Measurements from ENCODE around the gene EIF3D. TPM values are rescaled to one million over a fixed set of nuclear protein-coding genes. Genes with fewer than 3 reads are reported as not detected.

Gene EIF3D
- total RNA-seq, 1 donor: 393 TPM

DNA sequence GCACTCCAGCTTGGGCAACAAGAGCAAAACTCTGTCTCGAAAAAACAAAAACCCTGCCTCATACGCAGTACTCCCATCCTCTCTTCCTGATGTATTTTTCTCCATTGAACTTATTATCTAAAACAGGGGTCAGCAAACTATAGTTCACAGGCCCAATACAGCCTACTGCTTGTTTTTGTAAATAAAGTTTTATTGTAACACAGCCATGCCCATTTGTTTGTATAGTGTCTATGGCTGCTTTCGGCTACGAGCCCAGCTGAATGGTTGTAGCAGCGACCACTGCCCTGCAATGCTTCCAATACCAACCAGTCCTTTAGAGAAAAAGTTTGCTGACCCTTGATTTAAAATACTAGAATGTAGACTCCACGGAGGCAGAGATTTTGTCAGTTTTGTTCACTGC is 53.6 kb downstream of the EIF3D start:
- Histone ChIP-seq H4K20me1 (ENCODE audit: insufficient read depth, low read length) (peaks cover 5% of the 10 kb centered on the region), H3K79me2 (ENCODE audit: insufficient read depth, low read length) (peaks cover 24% of the 10 kb centered on the region), H3K36me3 (ENCODE audit: insufficient read depth, low read length) (peaks cover 68% of the 10 kb centered on the region), H3K9me3 (ENCODE audit: low read depth, low read length) (no peaks in the 10 kb centered on the region), H3K4me3 (ENCODE audit: insufficient read depth, low read length) (no peak overlapping the region), H3K4me1 (ENCODE audit: insufficient read depth, low read length) (peaks cover 26% of the 10 kb centered on the region), H2AFZ (ENCODE audit: low read length) (no peak overlapping the region), H3K27me3 (ENCODE audit: insufficient read depth, low read length) (no peaks in the 10 kb centered on the region), H3K27ac (ENCODE audit: low read depth, low read length) (no peak overlapping the region), H3K4me2 (ENCODE audit: insufficient read depth, low read length) (no peak overlapping the region)
- TF ChIP-seq, protein P1, sequence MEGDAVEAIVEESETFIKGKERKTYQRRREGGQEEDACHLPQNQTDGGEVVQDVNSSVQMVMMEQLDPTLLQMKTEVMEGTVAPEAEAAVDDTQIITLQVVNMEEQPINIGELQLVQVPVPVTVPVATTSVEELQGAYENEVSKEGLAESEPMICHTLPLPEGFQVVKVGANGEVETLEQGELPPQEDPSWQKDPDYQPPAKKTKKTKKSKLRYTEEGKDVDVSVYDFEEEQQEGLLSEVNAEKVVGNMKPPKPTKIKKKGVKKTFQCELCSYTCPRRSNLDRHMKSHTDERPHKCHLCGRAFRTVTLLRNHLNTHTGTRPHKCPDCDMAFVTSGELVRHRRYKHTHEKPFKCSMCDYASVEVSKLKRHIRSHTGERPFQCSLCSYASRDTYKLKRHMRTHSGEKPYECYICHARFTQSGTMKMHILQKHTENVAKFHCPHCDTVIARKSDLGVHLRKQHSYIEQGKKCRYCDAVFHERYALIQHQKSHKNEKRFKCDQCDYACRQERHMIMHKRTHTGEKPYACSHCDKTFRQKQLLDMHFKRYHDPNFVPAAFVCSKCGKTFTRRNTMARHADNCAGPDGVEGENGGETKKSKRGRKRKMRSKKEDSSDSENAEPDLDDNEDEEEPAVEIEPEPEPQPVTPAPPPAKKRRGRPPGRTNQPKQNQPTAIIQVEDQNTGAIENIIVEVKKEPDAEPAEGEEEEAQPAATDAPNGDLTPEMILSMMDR (IDR thresholded peaks at IDR 0.05; ENCODE audit: extremely low read depth, low read depth, low read length): no peak
- DNase-seq (ENCODE audit: insufficient read length, low spot score, missing footprints): no peak

DNA sequence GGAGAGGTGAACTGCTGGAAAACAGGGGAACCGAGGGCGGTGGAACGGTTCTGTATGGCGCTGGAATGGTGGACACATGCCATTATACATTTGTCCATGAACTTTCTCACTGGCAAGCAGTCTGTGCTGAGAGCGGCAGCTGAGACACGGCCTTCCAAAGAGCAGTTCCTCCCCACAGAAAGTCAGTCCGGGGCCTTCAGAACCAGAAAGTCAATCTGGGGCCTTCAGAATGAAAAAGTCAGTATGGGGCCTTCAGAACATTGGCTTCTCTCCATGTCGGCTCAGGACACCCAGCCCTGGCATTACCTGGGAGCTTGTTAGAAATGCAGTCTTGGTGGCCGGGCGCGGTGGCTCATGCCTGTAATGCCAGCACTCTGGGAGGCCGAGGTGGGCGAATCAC is 56.3 kb downstream of the EIF3D start:
- TF ChIP-seq, protein P1 (IDR thresholded peaks at IDR 0.05; ENCODE audit: extremely low read depth, low read depth, low read length): no peak
- Histone ChIP-seq H4K20me1 (ENCODE audit: insufficient read depth, low read length) (peaks cover 5% of the 10 kb centered on the region), H3K4me2 (ENCODE audit: insufficient read depth, low read length) (no peak overlapping the region), H3K27me3 (ENCODE audit: insufficient read depth, low read length) (no peaks in the 10 kb centered on the region), H3K36me3 (ENCODE audit: insufficient read depth, low read length) (peaks cover 43% of the 10 kb centered on the region), H3K79me2 (ENCODE audit: insufficient read depth, low read length) (peaks cover 20% of the 10 kb centered on the region), H3K9me3 (ENCODE audit: low read depth, low read length) (no peaks in the 10 kb centered on the region), H3K4me1 (ENCODE audit: insufficient read depth, low read length) (peaks cover 44% of the 10 kb centered on the region), H2AFZ (ENCODE audit: low read length) (no peak overlapping the region), H3K27ac (ENCODE audit: low read depth, low read length) (peak overlapping the region; percentile 96), H3K4me3 (ENCODE audit: insufficient read depth, low read length) (no peak overlapping the region)
- no peak for DNase-seq (ENCODE audit: insufficient read length, low spot score, missing footprints)

DNA sequence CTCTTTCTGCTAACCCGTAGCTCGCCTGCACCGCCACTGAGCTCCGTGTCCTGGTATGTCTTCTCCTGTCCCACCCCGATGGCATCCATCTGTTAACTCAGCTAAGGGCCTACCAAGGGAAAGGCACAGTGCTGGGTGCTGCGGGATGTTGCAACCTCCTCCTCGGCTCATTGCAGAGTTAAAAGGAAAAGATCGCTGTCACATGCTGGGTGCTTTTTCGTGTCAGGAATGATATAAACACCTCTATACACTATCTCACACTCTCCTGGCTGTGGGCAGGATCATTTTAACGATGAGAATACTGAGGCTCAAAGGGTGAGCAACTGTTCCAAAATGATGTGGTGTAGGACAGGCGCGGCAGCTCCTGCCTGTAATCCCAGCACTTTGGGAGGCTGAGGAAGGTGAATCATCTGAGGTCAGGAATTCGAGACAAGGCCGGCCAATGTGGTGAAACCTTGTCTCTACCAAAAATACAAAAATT is 57.6 kb downstream of the EIF3D start:
- no peak overlapping the region for H2AFZ ChIP-seq (ENCODE audit: low read length)
- H3K4me1 ChIP-seq (ENCODE audit: insufficient read depth, low read length): peaks cover 56% of the 10 kb centered on the region
- peak overlapping the region; percentile 49 for H3K4me2 ChIP-seq (ENCODE audit: insufficient read depth, low read length)
- H3K9me3 ChIP-seq (ENCODE audit: low read depth, low read length): no peaks in the 10 kb centered on the region
- no peaks in the 10 kb centered on the region for H3K27me3 ChIP-seq (ENCODE audit: insufficient read depth, low read length)
- H3K4me3 ChIP-seq (ENCODE audit: insufficient read depth, low read length): no peak overlapping the region
- H3K36me3 ChIP-seq (ENCODE audit: insufficient read depth, low read length): peaks cover 33% of the 10 kb centered on the region
- TF ChIP-seq, protein P1 (IDR thresholded peaks at IDR 0.05; ENCODE audit: extremely low read depth, low read depth, low read length): no peak
- H4K20me1 ChIP-seq (ENCODE audit: insufficient read depth, low read length): peaks cover 5% of the 10 kb centered on the region
- peak overlapping the region; percentile 96 for H3K27ac ChIP-seq (ENCODE audit: low read depth, low read length)
- H3K79me2 ChIP-seq (ENCODE audit: insufficient read depth, low read length): peaks cover 19% of the 10 kb centered on the region
- no peak for DNase-seq (ENCODE audit: insufficient read length, low spot score, missing footprints)

DNA sequence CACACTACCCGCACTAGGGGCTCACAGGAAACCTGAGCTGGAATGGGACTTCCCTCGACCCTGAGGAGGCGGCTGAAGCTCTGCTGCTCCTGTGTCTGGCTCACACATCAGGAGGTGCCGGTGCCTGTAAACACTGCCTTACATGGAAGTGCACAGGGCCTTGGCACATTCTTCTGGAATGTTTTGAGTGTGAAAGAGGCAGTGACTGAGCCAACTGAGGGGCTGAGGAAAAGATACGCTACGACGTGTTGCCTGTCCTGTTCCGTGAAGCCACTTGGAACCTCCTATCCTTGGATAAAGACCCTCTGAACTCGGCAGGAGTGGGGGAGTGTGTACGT is 58.0 kb downstream of the EIF3D start:
- DNase-seq (ENCODE audit: insufficient read length, low spot score, missing footprints): no peak
- H3K79me2 ChIP-seq (ENCODE audit: insufficient read depth, low read length): peaks cover 19% of the 10 kb centered on the region
- peaks cover 5% of the 10 kb centered on the region for H4K20me1 ChIP-seq (ENCODE audit: insufficient read depth, low read length)
- H3K27me3 ChIP-seq (ENCODE audit: insufficient read depth, low read length): no peaks in the 10 kb centered on the region
- H3K36me3 ChIP-seq (ENCODE audit: insufficient read depth, low read length): peaks cover 31% of the 10 kb centered on the region
- TF ChIP-seq, protein P1 (IDR thresholded peaks at IDR 0.05; ENCODE audit: extremely low read depth, low read depth, low read length): no peak
- no peak overlapping the region for H2AFZ ChIP-seq (ENCODE audit: low read length)
- H3K4me1 ChIP-seq (ENCODE audit: insufficient read depth, low read length): peaks cover 59% of the 10 kb centered on the region
- H3K4me3 ChIP-seq (ENCODE audit: insufficient read depth, low read length): no peak overlapping the region
- peak overlapping the region; percentile 96 for H3K27ac ChIP-seq (ENCODE audit: low read depth, low read length)
- no peaks in the 10 kb centered on the region for H3K9me3 ChIP-seq (ENCODE audit: low read depth, low read length)
- peak overlapping the region; percentile 49 for H3K4me2 ChIP-seq (ENCODE audit: insufficient read depth, low read length)

All from osteoblast (primary cell).